ENCODE results near the gene SLC38A11.
"Not testable (repeated sequence)": the region's sequence is repeated elsewhere in the genome, so short reads cannot be mapped to it uniquely, and the experiment has no call there.

SLC38A11 gene

GRCh38 chr2:164877169-164877568 is 78.2 kb downstream of the SLC38A11 start:
- no peak for DNase-seq (ENCODE audit: low spot score)

DNA sequence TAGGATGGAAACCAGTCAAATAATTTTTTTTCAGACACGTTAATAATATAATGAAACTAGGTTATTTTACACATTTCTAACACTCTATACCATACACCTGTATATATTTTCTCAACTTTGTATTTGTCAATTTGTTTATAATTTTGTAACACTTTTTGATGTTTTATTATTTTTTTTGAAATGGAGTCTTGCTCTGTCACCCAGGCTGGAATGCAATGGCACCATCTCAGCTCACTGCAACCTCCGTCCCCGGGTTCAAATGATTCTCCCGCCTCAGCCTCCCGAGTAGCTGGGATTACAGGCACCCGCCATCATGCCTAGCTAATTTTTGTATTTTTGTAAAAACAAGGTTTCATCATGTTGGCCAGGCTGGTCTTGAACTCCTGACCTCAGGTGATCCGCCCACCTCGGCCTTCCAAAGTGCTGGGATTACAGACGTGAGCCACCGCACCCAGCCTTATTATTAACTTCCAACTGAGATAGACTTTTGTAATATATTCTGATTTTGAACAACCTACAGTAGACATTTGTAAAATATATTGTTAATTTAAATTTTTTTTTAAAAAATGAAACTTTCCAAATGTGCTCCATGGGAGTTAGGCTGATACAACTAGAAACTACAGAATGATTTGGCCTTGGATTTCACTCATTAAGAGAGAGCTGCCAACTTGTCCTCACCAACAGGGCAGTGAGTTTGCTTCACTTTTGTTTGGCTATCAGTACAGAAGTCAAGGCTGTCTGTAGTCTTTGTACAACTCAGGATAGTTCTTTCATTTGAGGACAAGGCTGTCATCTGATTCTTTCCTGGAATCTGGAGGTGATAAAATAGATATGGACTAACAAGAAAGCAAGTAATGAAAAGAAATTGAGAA is 79.8 kb downstream of the SLC38A11 start:
- no peak for DNase-seq (ENCODE audit: low spot score)

DNA sequence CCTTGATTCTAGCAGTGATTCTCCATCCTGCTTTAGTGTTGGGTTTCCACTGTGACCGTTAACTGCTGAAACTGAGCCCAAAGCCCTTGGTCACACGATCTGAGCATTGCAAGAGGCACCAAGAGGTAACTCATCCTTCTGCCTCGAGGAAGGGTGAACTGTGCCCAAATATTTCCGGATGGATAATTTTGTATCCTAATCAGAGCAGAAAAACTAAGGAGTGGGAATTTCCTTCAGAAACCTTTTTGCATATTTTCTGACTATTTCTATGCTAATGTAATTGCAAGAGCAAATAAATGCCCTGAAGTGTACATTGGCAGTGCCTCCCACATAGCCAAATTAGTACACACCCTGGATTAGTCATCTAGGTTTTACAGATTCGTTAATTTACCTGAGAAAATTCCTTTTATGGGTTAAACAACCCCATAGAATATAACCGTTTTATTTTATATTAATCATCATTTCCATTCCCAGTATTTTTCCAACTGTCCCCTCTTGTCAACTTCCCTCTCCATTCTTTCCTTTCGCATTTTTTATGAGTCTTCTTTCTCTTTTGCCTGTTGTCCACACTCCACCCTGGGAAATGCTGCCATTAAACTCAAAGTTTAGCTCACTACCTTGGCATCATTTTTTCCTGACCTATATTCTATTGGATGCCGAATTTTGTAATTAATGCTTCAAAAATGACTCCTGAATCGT is 82.0 kb downstream of the SLC38A11 start:
- no peak for DNase-seq (ENCODE audit: low spot score)

DNA sequence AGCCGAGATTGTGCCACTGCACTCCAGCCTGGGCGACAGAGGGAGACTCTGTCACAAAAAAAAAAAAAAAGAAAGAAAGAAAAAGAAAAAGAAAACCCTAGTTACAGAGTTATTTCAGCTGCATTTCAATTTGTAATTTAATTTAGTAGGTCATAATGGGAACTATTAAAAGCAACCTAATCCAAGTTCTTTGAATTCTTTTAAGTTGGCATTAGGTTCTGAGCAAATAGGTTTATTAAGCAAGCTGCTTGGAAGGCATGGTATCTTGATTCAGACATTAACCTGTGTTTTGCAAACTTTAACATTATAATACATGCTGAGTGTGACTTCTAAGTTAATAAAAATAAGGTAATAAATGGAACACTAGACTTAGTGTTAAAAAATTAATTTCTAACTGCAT is 83.9 kb downstream of the SLC38A11 start:
- DNase-seq (ENCODE audit: low spot score), result no peak

GRCh38 chr2:164869420-164869772 is 85.9 kb downstream of the SLC38A11 start:
- DNase-seq (ENCODE audit: low spot score), result no peak

GRCh38 chr2:164868563-164869419 is 86.5 kb downstream of the SLC38A11 start:
- no peak for DNase-seq (ENCODE audit: low spot score)

DNA sequence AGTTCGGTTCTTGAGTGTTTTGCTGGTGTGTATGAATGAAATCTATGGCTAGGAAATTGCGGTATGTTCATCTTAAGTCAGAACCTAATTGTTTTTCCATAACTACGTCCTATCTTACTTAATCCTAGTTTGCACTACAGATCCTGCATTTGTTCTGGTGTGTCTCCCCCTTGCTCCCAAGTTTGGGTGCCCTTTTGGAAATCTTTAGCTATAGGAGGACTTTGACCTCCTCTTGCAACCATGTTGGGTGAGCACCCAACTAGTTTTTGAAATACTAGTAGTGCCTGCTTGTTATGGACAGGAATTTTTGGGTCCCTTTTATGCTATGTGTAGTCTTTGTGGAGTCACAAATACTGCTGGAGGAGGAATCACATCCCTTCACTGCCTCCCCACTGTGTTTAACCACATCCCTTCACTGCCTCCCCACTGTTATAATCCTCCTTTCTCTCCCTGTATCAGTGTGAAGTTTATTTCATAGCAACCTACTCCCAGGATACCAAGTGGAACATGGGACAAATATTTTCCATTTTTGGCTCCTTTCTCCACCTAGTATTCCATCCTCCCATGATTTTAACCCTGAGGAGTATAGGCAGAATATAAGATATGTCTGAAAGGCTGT is 87.4 kb downstream of the SLC38A11 start:
- DNase-seq (ENCODE audit: low spot score), result no peak

GRCh38 chr2:164866381-164866780 is 88.9 kb downstream of the SLC38A11 start:
- DNase-seq (ENCODE audit: low spot score), result not testable (repeated sequence)

DNA sequence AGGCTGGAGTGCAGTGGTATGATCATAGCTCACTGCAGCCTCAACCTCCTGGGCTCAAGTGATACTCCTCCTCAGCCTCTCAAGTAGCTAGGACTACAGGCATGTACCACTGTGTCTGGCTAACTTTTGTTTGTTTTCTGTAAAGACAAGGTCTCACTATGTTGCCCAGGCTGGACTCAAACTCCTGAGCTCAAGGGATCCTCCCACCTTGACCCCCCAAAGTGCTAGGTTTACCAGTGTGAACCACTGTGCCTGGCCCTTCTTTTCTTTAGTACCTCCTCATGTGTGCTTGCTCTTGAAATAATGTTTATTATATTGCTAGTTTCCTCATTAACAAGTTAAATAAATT is 94.7 kb downstream of the SLC38A11 start:
- no peak for DNase-seq (ENCODE audit: low spot score)

GRCh38 chr2:164859906-164860693 is 95.2 kb downstream of the SLC38A11 start:
- not testable (repeated sequence) for DNase-seq (ENCODE audit: low spot score)

GRCh38 chr2:164859251-164859818 is 96.0 kb downstream of the SLC38A11 start:
- no peak for DNase-seq (ENCODE audit: low spot score)

DNA sequence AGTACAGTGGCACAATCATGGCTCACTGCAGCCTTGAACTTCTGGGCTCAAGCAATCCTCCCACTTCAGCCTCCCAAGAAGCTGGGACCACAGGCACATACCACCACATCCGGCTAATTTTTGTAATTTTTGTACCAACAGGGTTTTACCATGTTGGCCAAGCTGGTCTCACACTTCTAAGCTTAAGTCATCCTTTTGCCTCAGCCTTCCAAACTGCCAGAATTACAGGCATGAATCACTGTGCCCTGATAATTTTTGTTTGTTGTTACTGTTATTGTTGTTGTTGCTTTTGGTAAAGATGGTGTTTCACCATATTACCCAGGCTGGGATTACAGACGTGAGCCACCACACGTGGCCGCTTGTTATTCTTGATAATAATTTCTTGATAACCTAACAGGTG is 103.2 kb downstream of the SLC38A11 start:
- no peak for DNase-seq (ENCODE audit: low spot score)

DNA sequence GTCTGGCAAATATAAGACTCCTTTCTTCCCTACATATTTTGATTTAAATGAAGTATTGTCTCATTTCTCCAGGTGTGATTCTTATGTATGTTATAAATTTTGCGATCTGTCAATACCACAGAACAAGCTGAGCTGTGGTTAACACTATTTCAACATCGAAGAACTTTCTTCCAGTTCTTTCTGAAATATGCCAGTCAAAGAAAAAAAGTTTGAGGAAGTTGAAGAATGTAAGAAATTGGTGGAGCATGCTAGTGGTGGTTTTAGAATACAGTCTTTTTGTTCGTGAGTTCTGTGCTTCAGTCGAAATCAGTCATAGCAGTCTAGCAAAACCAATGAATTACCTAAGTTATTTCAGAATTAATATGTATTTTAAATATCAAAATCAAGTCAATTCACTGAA is 105.1 kb downstream of the SLC38A11 start:
- DNase-seq (ENCODE audit: low spot score), result no peak

GRCh38 chr2:164849506-164849905 is 105.8 kb downstream of the SLC38A11 start:
- DNase-seq (ENCODE audit: low spot score), result no peak

- DNase-seq (ENCODE audit: low spot score), result no peak
Observed at GRCh38 chr2:164847981-164848741, 107.2 kb downstream of the SLC38A11 start.

- no peak for DNase-seq (ENCODE audit: low spot score)
Observed at GRCh38 chr2:164847291-164847690, 108.0 kb downstream of the SLC38A11 start.

DNA sequence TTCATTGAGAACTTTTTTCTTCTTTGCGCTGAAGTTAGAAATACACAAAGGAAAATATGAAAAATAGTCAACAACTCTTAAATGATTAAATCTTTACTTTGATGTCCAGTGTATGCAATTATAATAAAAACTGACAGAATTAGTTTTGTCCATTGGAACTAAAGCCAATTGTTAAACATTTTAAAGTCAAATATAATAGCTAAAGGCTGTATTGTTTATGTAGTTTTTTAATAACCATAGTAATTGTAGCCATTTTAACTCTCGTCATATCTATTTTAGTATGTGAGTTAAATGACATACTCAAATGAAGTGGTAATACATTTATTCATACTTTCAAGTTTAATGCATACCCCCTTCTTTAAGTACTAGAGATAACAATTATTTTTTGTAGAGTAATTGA is 109.0 kb downstream of the SLC38A11 start:
- DNase-seq (ENCODE audit: low spot score), result no peak
